ENCODE results near the gene PLEKHN1.
A peak's percentile ranks its signal among the peaks of the same experiment; 100 is the strongest.

PLEKHN1 gene

DNA sequence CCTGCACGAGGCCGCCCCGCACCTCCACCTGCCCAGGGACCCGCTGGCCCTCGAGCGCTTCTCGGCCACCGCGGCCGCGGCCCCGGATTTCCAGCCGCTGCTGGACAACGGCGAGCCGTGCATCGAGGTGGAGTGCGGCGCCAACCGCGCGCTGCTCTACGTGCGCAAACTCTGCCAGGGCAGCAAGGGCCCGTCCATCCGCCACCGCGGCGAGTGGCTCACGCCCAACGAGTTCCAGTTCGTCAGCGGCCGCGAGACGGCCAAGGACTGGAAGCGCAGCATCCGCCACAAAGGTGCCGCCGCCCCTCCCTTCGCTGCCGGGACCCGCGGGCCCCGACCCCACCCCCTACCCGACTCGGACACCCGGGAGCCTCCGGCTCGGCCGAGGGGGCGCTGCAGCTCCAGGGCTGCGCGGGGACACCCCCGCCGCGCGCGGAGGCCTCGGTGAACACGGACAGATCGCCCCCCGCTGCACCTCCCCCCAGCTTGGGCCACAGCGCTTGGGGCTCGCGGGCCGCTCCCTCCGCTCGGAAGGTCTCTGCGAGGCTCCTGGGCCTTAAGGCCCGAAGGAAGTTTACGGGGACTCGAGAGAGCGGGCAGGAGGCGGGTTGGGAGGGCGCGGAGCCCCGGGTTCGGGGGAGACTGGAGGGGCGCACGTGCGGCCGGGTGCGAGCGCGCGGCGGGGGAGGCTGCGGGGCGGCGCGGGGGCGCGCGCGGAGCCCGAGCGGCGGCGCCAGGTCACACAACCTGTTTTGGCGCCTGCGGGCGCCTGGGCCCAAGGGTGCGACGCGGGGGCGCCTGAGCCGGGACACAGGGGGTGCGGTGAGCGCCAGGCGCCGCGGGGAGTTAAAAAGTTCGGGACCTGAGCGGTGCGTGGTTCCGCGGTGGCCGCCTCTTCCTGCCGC is 41.4 kb upstream of the PLEKHN1 start:
- peak overlapping the region; percentile 57 for H3K4me3 ChIP-seq (ENCODE audit: low read depth, low read length)
- no peaks in the 10 kb centered on the region for H3K9me3 ChIP-seq
- H3K4me1 ChIP-seq: peaks cover 24% of the 10 kb centered on the region
- peaks cover 5% of the 10 kb centered on the region for H3K36me3 ChIP-seq
- no peaks in the 10 kb centered on the region; the same call in none of the 2 replicates for H3K27me3 ChIP-seq
- DNase-seq: peak; percentile 75
- no peak for TF ChIP-seq CTCF (IDR thresholded peaks at IDR 0.05; ENCODE audit: low read depth, low read length)

- TF ChIP-seq CTCF (IDR thresholded peaks at IDR 0.05; ENCODE audit: low read depth, low read length): no peak
- Histone ChIP-seq H3K4me3 (ENCODE audit: low read depth, low read length) (peak overlapping the region; percentile 57), H3K9me3 (no peaks in the 10 kb centered on the region), H3K36me3 (peaks cover 14% of the 10 kb centered on the region), H3K27me3 (no peaks in the 10 kb centered on the region; the same call in none of the 2 replicates), H3K4me1 (peaks cover 19% of the 10 kb centered on the region)
- peak; percentile 77 for DNase-seq
Measured at GRCh38 chr1:925561-926421, 40.5 kb upstream of the PLEKHN1 start.

GRCh38 chr1:927234-927633 is 39.0 kb upstream of the PLEKHN1 start:
- DNase-seq: no peak
- no peak for TF ChIP-seq CTCF (IDR thresholded peaks at IDR 0.05; ENCODE audit: low read depth, low read length)
- Histone ChIP-seq H3K27me3 (no peaks in the 10 kb centered on the region; the same call in none of the 2 replicates), H3K4me1 (peaks cover 22% of the 10 kb centered on the region), H3K9me3 (no peaks in the 10 kb centered on the region), H3K4me3 (ENCODE audit: low read depth, low read length) (no peak overlapping the region), H3K36me3 (peaks cover 10% of the 10 kb centered on the region)

- Histone ChIP-seq H3K9me3 (no peaks in the 10 kb centered on the region), H3K27me3 (no peaks in the 10 kb centered on the region; the same call in none of the 2 replicates), H3K36me3 (peaks cover 12% of the 10 kb centered on the region), H3K4me1 (peaks cover 27% of the 10 kb centered on the region), H3K4me3 (ENCODE audit: low read depth, low read length) (no peak overlapping the region)
- DNase-seq: no peak
- TF ChIP-seq CTCF (IDR thresholded peaks at IDR 0.05; ENCODE audit: low read depth, low read length): no peak
Measured at GRCh38 chr1:927748-928147, 38.5 kb upstream of the PLEKHN1 start.

- no peak for TF ChIP-seq CTCF (IDR thresholded peaks at IDR 0.05; ENCODE audit: low read depth, low read length)
- no peak for DNase-seq
- Histone ChIP-seq H3K36me3 (peaks cover 12% of the 10 kb centered on the region), H3K4me3 (ENCODE audit: low read depth, low read length) (no peak overlapping the region), H3K9me3 (no peaks in the 10 kb centered on the region), H3K27me3 (no peaks in the 10 kb centered on the region; the same call in none of the 2 replicates), H3K4me1 (peaks cover 32% of the 10 kb centered on the region)
Measured at GRCh38 chr1:928825-929661, 37.2 kb upstream of the PLEKHN1 start.
